ENCODE results near the gene AGAP2.

GRCh38 chr12:57764662-57765002 is 26.1 kb upstream of the AGAP2 start:
- TF ChIP-seq CTCF (IDR thresholded peaks at IDR 0.05), result no peak
- no peak for TF ChIP-seq POLR2A (IDR thresholded peaks at IDR 0.05)
